IMR-90 (cell line): Measurements from ENCODE around the gene PLXNB3. TPM values are rescaled to one million over a fixed set of nuclear protein-coding genes. Genes with fewer than 3 reads are reported as not detected.
A peak's percentile ranks its signal among the peaks of the same experiment; 100 is the strongest.

Source experiments
- ATAC-seq: fragments of 200-7000 bp; cut with Tn5 transposase; 2 replicates; pipeline ENCODE4 v1.9.1; 2020; ENCODE audit warnings: low read depth, mild to moderate bottlenecking, moderate library complexity
- BruUV-seq: library from RNA; stranded (reverse); fragments of 400-500 nt; replicated peaks from 2 replicates; lab custom pipeline; 2021; lab: Mats Ljungman, UMichigan
- CTCF ChIA-PET: fragments of 300-600 bp; formaldehyde crosslinking; extraction: SDS; loops from one replicate; lab custom pipeline; 2021; ENCODE audit warnings: antibody characterized with exemption; lab: Yijun Ruan, JAX
- POLR2A ChIA-PET: fragments of 300-600 bp; sonication (Branson Sonifier 250); formaldehyde crosslinking; loops from one replicate; lab custom pipeline; 2022; ENCODE audit warnings: antibody characterized with exemption; ENCODE audit not compliant: unreplicated experiment; lab: Charles Lee
- DNase-seq: peaks from one replicate; pipeline ENCODE4 v3.0.0; 2013
- H2AFZ ChIP-seq: replicated peaks from 2 replicates; pipeline ENCODE3; 2013; ENCODE audit warnings: low read length, mild to moderate bottlenecking; ENCODE audit not compliant: poor library complexity
- H2AK5ac ChIP-seq: 2 replicates; pipeline ENCODE4 v1.6.1; 2013; ENCODE audit warnings: low read depth, low read length, inconsistent platforms
- H2AK9ac ChIP-seq: replicated peaks from 2 replicates; pipeline ENCODE3; 2013; ENCODE audit warnings: mild to moderate bottlenecking, low read depth, low read length, moderate library complexity; ENCODE audit not compliant: poor library complexity
- H2BK120ac ChIP-seq: 2 replicates; pipeline ENCODE4 v1.6.1; 2013; ENCODE audit warnings: low read depth, low read length, inconsistent platforms
- H2BK15ac ChIP-seq: 3 replicates; pipeline ENCODE4 v1.6.1; 2013; ENCODE audit warnings: low read depth, low read length, inconsistent platforms
- H2BK20ac ChIP-seq: 2 replicates; pipeline ENCODE4 v1.6.1; 2013; ENCODE audit warnings: low read depth, mild to moderate bottlenecking, inconsistent platforms, low read length, moderate library complexity
- H2BK5ac ChIP-seq: 2 replicates; pipeline ENCODE4 v1.6.1; 2013; ENCODE audit warnings: mild to moderate bottlenecking, low read depth, low read length, inconsistent platforms; ENCODE audit not compliant: poor library complexity, severe bottlenecking
- H3K14ac ChIP-seq: replicated peaks from 2 replicates; pipeline ENCODE4 v1.6.1; 2013; ENCODE audit warnings: low read depth, low read length, inconsistent platforms
- H3K18ac ChIP-seq: 2 replicates; pipeline ENCODE4 v1.6.1; 2013; ENCODE audit warnings: low read depth, low read length, control low read depth
- H3K23ac ChIP-seq: 2 replicates; pipeline ENCODE4 v1.6.1; 2013; ENCODE audit warnings: low read depth, low read length, inconsistent platforms
- H3K27ac ChIP-seq: 2 replicates; pipeline ENCODE4 v1.5.1; 2013; ENCODE audit warnings: mild to moderate bottlenecking, control low read depth, low read length; ENCODE audit not compliant: insufficient read depth
- H3K27me3 ChIP-seq: 2 replicates; pipeline ENCODE4 v1.6.1; 2013; ENCODE audit warnings: low read length; ENCODE audit not compliant: control insufficient read depth, insufficient read depth
- H3K36me3 ChIP-seq: 2 replicates; pipeline ENCODE4 v1.6.1; 2013; ENCODE audit warnings: low read length, mixed read lengths; ENCODE audit not compliant: control insufficient read depth, insufficient read depth
- H3K4ac ChIP-seq: 2 replicates; pipeline ENCODE4 v1.6.1; 2013; ENCODE audit warnings: low read depth, low read length, inconsistent platforms
- H3K4me1 ChIP-seq: 2 replicates; pipeline ENCODE4 v1.6.1; 2013; ENCODE audit warnings: low read length, mixed read lengths; ENCODE audit not compliant: control insufficient read depth, insufficient read depth
- H3K4me2 ChIP-seq: 2 replicates; pipeline ENCODE4 v1.6.1; 2013; ENCODE audit warnings: low read depth, mild to moderate bottlenecking, control low read depth, low read length, moderate library complexity
- H3K4me3 ChIP-seq: 2 replicates; pipeline ENCODE4 v1.5.1; 2013; ENCODE audit warnings: low read depth, mild to moderate bottlenecking, control low read depth, low read length, moderate library complexity; ENCODE audit not compliant: insufficient read depth
- H3K56ac ChIP-seq: 2 replicates; pipeline ENCODE4 v1.6.1; 2013; ENCODE audit warnings: low read length, inconsistent platforms; ENCODE audit not compliant: insufficient read depth; ENCODE audit errors: extremely low read depth
- H3K79me1 ChIP-seq, 2 experiments: 2 replicates each; pipeline ENCODE4 v1.6.1; 2013; ENCODE audit warnings: low read length in 2 of 2, inconsistent platforms in 1 of 2, low read depth in 1 of 2
- H3K9ac ChIP-seq: 2 replicates; pipeline ENCODE4 v1.6.1; 2013; ENCODE audit warnings: low read depth, low read length, control low read depth
- H3K9me1 ChIP-seq: 2 replicates; pipeline ENCODE4 v1.6.1; 2013; ENCODE audit warnings: low read length, inconsistent platforms; ENCODE audit not compliant: insufficient read depth
- H3K9me3 ChIP-seq: 2 replicates; pipeline ENCODE4 v1.6.1; 2013; ENCODE audit warnings: low read length; ENCODE audit not compliant: control insufficient read depth, insufficient read depth
- H4K20me1 ChIP-seq: 2 replicates; pipeline ENCODE4 v1.6.1; 2013; ENCODE audit warnings: low read length, inconsistent platforms; ENCODE audit not compliant: insufficient read depth
- H4K5ac ChIP-seq: 2 replicates; pipeline ENCODE4 v1.6.1; 2013; ENCODE audit warnings: mild to moderate bottlenecking, low read depth, low read length, control low read depth
- H4K8ac ChIP-seq, 2 experiments: 2 replicates each; pipeline ENCODE4 v1.6.1; 2013; ENCODE audit warnings: low read depth in 2 of 2, low read length in 2 of 2, control low read depth in 1 of 2, inconsistent platforms in 1 of 2
- H4K91ac ChIP-seq: 2 replicates; pipeline ENCODE4 v1.6.1; 2013; ENCODE audit warnings: low read depth, low read length, inconsistent platforms; ENCODE audit not compliant: insufficient read depth
- MAZ ChIP-seq: IDR thresholded peaks from 2 replicates; pipeline ENCODE4 v1.6.1; 2012; ENCODE audit warnings: low read depth, mild to moderate bottlenecking, low read length, improper control_type of control experiment, moderate library complexity, borderline replicate concordance
- NFE2L2 ChIP-seq: fragments of 150-350 bp; IDR thresholded peaks from 2 replicates; pipeline ENCODE4 v1.6.1; 2016; ENCODE audit warnings: low read depth, mild to moderate bottlenecking, low read length
- WGBS, 2 experiments: methylation state at CpG; one replicate each; pipeline versions ENCODE4 v1.1.5 to v1.1.7; 2013; ENCODE audit warnings: missing lambda C conversion rate in 2 of 2; ENCODE audit not compliant: insufficient read length in 1 of 2; ENCODE audit errors: extremely low coverage in 2 of 2; 5-methylcytosine and 5-hydroxymethylcytosine counted together
- dilution Hi-C: fragments of 300-500 bp; cut with HindIII; formaldehyde crosslinking; loops from one replicate; pipeline ENCODE4 v1.14.3; 2018; ENCODE audit warnings: low sequenced_read_pairs; ENCODE audit not compliant: unreplicated experiment
- in situ Hi-C: fragments of 300-500 bp; cut with MboI; formaldehyde crosslinking; loops from 3 replicates; pipeline ENCODE4 v1.14.3; 2019; ENCODE audit warnings: low sequenced_read_pairs, inconsistent platforms, mixed read lengths
- intact Hi-C: fragments of 100-400 bp; cut with micrococcal nuclease; formaldehyde crosslinking; loops from 2 replicates; pipeline ENCODE4 v1.10.0; 2022
- polyA plus RNA-seq, 3 experiments: library from polyadenylated mRNA; depleted of rRNA; stranded (reverse); fragments of >200 nt; gene quantifications; 2 replicates each; pipeline ENCODE4 v1.2.3, GENCODE V29; 2012; ENCODE audit warnings: low replicate concordance in 1 of 3
- total RNA-seq: library from RNA; depleted of rRNA; stranded (reverse); fragments of >200 nt; gene quantifications from 2 replicates; pipeline ENCODE4 v1.2.3, GENCODE V29; 2012

The PLXNB3 gene
- total and polyA plus RNA-seq, 2 of the 4 experiments (the other 2 are of a cell fraction) = 0.36 to 22.3 TPM

- no peaks in the 10 kb centered on the region for H3K79me1 ChIP-seq
- CTCF ChIA-PET = no interaction called here
- no peak overlapping the region for H2BK15ac ChIP-seq
- H4K91ac ChIP-seq = no peak overlapping the region
- H2AK9ac ChIP-seq = peak overlapping the region; percentile 28
- in situ Hi-C loops = no loop called here
- H3K4me3 ChIP-seq = no peak overlapping the region
- H3K9ac ChIP-seq = no peak overlapping the region
- ATAC-seq = no peak
- H3K4me2 ChIP-seq = no peak overlapping the region
- TF ChIP-seq MAZ = no peak
- TF ChIP-seq NFE2L2 = no peak
- H4K8ac ChIP-seq = no peak overlapping the region
- H3K36me3 ChIP-seq = peaks cover 10% of the 10 kb centered on the region; the same call in 1 of the 2 replicates
- WGBS, 2 experiments = 97% methylated on average over 14 of the region's 29 CpGs; no CpG with 5 or more reads in 1 of the 2 experiments
- no peaks in the 10 kb centered on the region for H3K9me1 ChIP-seq
- no peaks in the 10 kb centered on the region for H4K20me1 ChIP-seq
- BruUV-seq = no TSS peak
- peaks cover 3% of the 10 kb centered on the region; the same call in 1 of the 2 replicates for H3K4me1 ChIP-seq
- H3K27ac ChIP-seq = no peak overlapping the region
- POLR2A ChIA-PET = no interaction called here
- H2BK5ac ChIP-seq = no peak overlapping the region
- no peak overlapping the region for H2AFZ ChIP-seq
- H3K4ac ChIP-seq = no peak overlapping the region
- H3K56ac ChIP-seq = no peak overlapping the region
- no peak overlapping the region for H2BK120ac ChIP-seq
- H2BK20ac ChIP-seq = no peak overlapping the region
- H3K23ac ChIP-seq = no peak overlapping the region
- no peak overlapping the region for H2AK5ac ChIP-seq
- dilution Hi-C loops = no loop called here
- H3K18ac ChIP-seq = no peak overlapping the region
- H3K9me3 ChIP-seq = 0 out of 2 replicates have a peak, but pooled peaks cover 1% of the 10 kb centered on the region
- H3K27me3 ChIP-seq = no peaks in the 10 kb centered on the region
- no peak overlapping the region for H3K14ac ChIP-seq
- DNase-seq = no peak
- no peak overlapping the region for H4K5ac ChIP-seq
- intact Hi-C loops = no loop called here
Observed at GRCh38 chrX:153739754-153740486, 24.1 kb upstream of the PLXNB3 start.
